IMR-90 (cell line): ENCODE data around the gene SDHAF1. TPM values are rescaled to one million over a fixed set of nuclear protein-coding genes. Genes with fewer than 3 reads are reported as not detected.

Experiments used
- ATAC-seq: fragments of 200-7000 bp; cut with Tn5 transposase; 2 replicates; pipeline ENCODE4 v1.9.1; 2020; ENCODE audit warnings: low read depth, mild to moderate bottlenecking, moderate library complexity
- BruUV-seq: library from RNA; stranded (reverse); fragments of 400-500 nt; replicated peaks from 2 replicates; lab custom pipeline; 2021; lab: Mats Ljungman, UMichigan
- CTCF ChIA-PET: fragments of 300-600 bp; formaldehyde crosslinking; extraction: SDS; loops from one replicate; lab custom pipeline; 2021; ENCODE audit warnings: antibody characterized with exemption; lab: Yijun Ruan, JAX
- POLR2A ChIA-PET: fragments of 300-600 bp; sonication (Branson Sonifier 250); formaldehyde crosslinking; loops from one replicate; lab custom pipeline; 2022; ENCODE audit warnings: antibody characterized with exemption; ENCODE audit not compliant: unreplicated experiment; lab: Charles Lee
- DNase-seq: peaks from one replicate; pipeline ENCODE4 v3.0.0; 2013
- H2AFZ ChIP-seq: replicated peaks from 2 replicates; pipeline ENCODE3; 2013; ENCODE audit warnings: low read length, mild to moderate bottlenecking; ENCODE audit not compliant: poor library complexity
- H2AK5ac ChIP-seq: 2 replicates; pipeline ENCODE4 v1.6.1; 2013; ENCODE audit warnings: low read depth, low read length, inconsistent platforms
- H2AK9ac ChIP-seq: replicated peaks from 2 replicates; pipeline ENCODE3; 2013; ENCODE audit warnings: mild to moderate bottlenecking, low read depth, low read length, moderate library complexity; ENCODE audit not compliant: poor library complexity
- H2BK120ac ChIP-seq: 2 replicates; pipeline ENCODE4 v1.6.1; 2013; ENCODE audit warnings: low read depth, low read length, inconsistent platforms
- H2BK15ac ChIP-seq: 3 replicates; pipeline ENCODE4 v1.6.1; 2013; ENCODE audit warnings: low read depth, low read length, inconsistent platforms
- H2BK20ac ChIP-seq: 2 replicates; pipeline ENCODE4 v1.6.1; 2013; ENCODE audit warnings: low read depth, mild to moderate bottlenecking, inconsistent platforms, low read length, moderate library complexity
- H2BK5ac ChIP-seq: 2 replicates; pipeline ENCODE4 v1.6.1; 2013; ENCODE audit warnings: mild to moderate bottlenecking, low read depth, low read length, inconsistent platforms; ENCODE audit not compliant: poor library complexity, severe bottlenecking
- H3K14ac ChIP-seq: replicated peaks from 2 replicates; pipeline ENCODE4 v1.6.1; 2013; ENCODE audit warnings: low read depth, low read length, inconsistent platforms
- H3K18ac ChIP-seq: 2 replicates; pipeline ENCODE4 v1.6.1; 2013; ENCODE audit warnings: low read depth, low read length, control low read depth
- H3K23ac ChIP-seq: 2 replicates; pipeline ENCODE4 v1.6.1; 2013; ENCODE audit warnings: low read depth, low read length, inconsistent platforms
- H3K27ac ChIP-seq: 2 replicates; pipeline ENCODE4 v1.5.1; 2013; ENCODE audit warnings: mild to moderate bottlenecking, control low read depth, low read length; ENCODE audit not compliant: insufficient read depth
- H3K27me3 ChIP-seq: 2 replicates; pipeline ENCODE4 v1.6.1; 2013; ENCODE audit warnings: low read length; ENCODE audit not compliant: control insufficient read depth, insufficient read depth
- H3K36me3 ChIP-seq: 2 replicates; pipeline ENCODE4 v1.6.1; 2013; ENCODE audit warnings: low read length, mixed read lengths; ENCODE audit not compliant: control insufficient read depth, insufficient read depth
- H3K4ac ChIP-seq: 2 replicates; pipeline ENCODE4 v1.6.1; 2013; ENCODE audit warnings: low read depth, low read length, inconsistent platforms
- H3K4me1 ChIP-seq: 2 replicates; pipeline ENCODE4 v1.6.1; 2013; ENCODE audit warnings: low read length, mixed read lengths; ENCODE audit not compliant: control insufficient read depth, insufficient read depth
- H3K4me2 ChIP-seq: 2 replicates; pipeline ENCODE4 v1.6.1; 2013; ENCODE audit warnings: low read depth, mild to moderate bottlenecking, control low read depth, low read length, moderate library complexity
- H3K4me3 ChIP-seq: 2 replicates; pipeline ENCODE4 v1.5.1; 2013; ENCODE audit warnings: low read depth, mild to moderate bottlenecking, control low read depth, low read length, moderate library complexity; ENCODE audit not compliant: insufficient read depth
- H3K56ac ChIP-seq: 2 replicates; pipeline ENCODE4 v1.6.1; 2013; ENCODE audit warnings: low read length, inconsistent platforms; ENCODE audit not compliant: insufficient read depth; ENCODE audit errors: extremely low read depth
- H3K79me1 ChIP-seq, 2 experiments: 2 replicates each; pipeline ENCODE4 v1.6.1; 2013; ENCODE audit warnings: low read length in 2 of 2, inconsistent platforms in 1 of 2, low read depth in 1 of 2
- H3K9ac ChIP-seq: 2 replicates; pipeline ENCODE4 v1.6.1; 2013; ENCODE audit warnings: low read depth, low read length, control low read depth
- H3K9me1 ChIP-seq: 2 replicates; pipeline ENCODE4 v1.6.1; 2013; ENCODE audit warnings: low read length, inconsistent platforms; ENCODE audit not compliant: insufficient read depth
- H3K9me3 ChIP-seq: 2 replicates; pipeline ENCODE4 v1.6.1; 2013; ENCODE audit warnings: low read length; ENCODE audit not compliant: control insufficient read depth, insufficient read depth
- H4K20me1 ChIP-seq: 2 replicates; pipeline ENCODE4 v1.6.1; 2013; ENCODE audit warnings: low read length, inconsistent platforms; ENCODE audit not compliant: insufficient read depth
- H4K5ac ChIP-seq: 2 replicates; pipeline ENCODE4 v1.6.1; 2013; ENCODE audit warnings: mild to moderate bottlenecking, low read depth, low read length, control low read depth
- H4K8ac ChIP-seq, 2 experiments: 2 replicates each; pipeline ENCODE4 v1.6.1; 2013; ENCODE audit warnings: low read depth in 2 of 2, low read length in 2 of 2, control low read depth in 1 of 2, inconsistent platforms in 1 of 2
- H4K91ac ChIP-seq: 2 replicates; pipeline ENCODE4 v1.6.1; 2013; ENCODE audit warnings: low read depth, low read length, inconsistent platforms; ENCODE audit not compliant: insufficient read depth
- ELK1 ChIP-seq: fragments of 150-350 bp; IDR thresholded peaks from 2 replicates; pipeline ENCODE4 v1.6.1; 2016; ENCODE audit warnings: low read depth, mild to moderate bottlenecking, low read length, moderate library complexity, borderline replicate concordance
- MAFK ChIP-seq: IDR thresholded peaks from 2 replicates; pipeline ENCODE4 v1.6.1; 2012; ENCODE audit warnings: low read depth, low read length, improper control_type of control experiment
- MXI1 ChIP-seq: IDR thresholded peaks from 2 replicates; pipeline ENCODE4 v1.6.1; 2012; ENCODE audit warnings: low read depth, mild to moderate bottlenecking, low read length, moderate library complexity, borderline replicate concordance
- POLR2A ChIP-seq: IDR thresholded peaks from 2 replicates; pipeline ENCODE4 v1.6.1; 2012; ENCODE audit warnings: mild to moderate bottlenecking, low read depth, low read length
- RFX5 ChIP-seq: IDR thresholded peaks from 2 replicates; pipeline ENCODE4 v1.8.0; 2012; ENCODE audit warnings: low read depth, mild to moderate bottlenecking, low read length, moderate library complexity
- SMC3 ChIP-seq: fragments of 150-350 bp; IDR thresholded peaks from 2 replicates; pipeline ENCODE4 v1.6.1; 2016; ENCODE audit warnings: low read depth, mild to moderate bottlenecking, antibody characterized with exemption, low read length, moderate library complexity
- WGBS, 2 experiments: methylation state at CpG; one replicate each; pipeline versions ENCODE4 v1.1.5 to v1.1.7; 2013; ENCODE audit warnings: missing lambda C conversion rate in 2 of 2; ENCODE audit not compliant: insufficient read length in 1 of 2; ENCODE audit errors: extremely low coverage in 2 of 2; 5-methylcytosine and 5-hydroxymethylcytosine counted together
- dilution Hi-C: fragments of 300-500 bp; cut with HindIII; formaldehyde crosslinking; loops from one replicate; pipeline ENCODE4 v1.14.3; 2018; ENCODE audit warnings: low sequenced_read_pairs; ENCODE audit not compliant: unreplicated experiment
- in situ Hi-C: fragments of 300-500 bp; cut with MboI; formaldehyde crosslinking; loops from 3 replicates; pipeline ENCODE4 v1.14.3; 2019; ENCODE audit warnings: low sequenced_read_pairs, inconsistent platforms, mixed read lengths
- intact Hi-C: fragments of 100-400 bp; cut with micrococcal nuclease; formaldehyde crosslinking; loops from 2 replicates; pipeline ENCODE4 v1.10.0; 2022
- polyA plus RNA-seq, 3 experiments: library from polyadenylated mRNA; depleted of rRNA; stranded (reverse); fragments of >200 nt; gene quantifications; 2 replicates each; pipeline ENCODE4 v1.2.3, GENCODE V29; 2012; ENCODE audit warnings: low replicate concordance in 1 of 3
- total RNA-seq: library from RNA; depleted of rRNA; stranded (reverse); fragments of >200 nt; gene quantifications from 2 replicates; pipeline ENCODE4 v1.2.3, GENCODE V29; 2012

The SDHAF1 gene
- total and polyA plus RNA-seq, 2 of the 4 experiments (the other 2 are of a cell fraction) = 4.8 to 9.9 TPM

- no peak overlapping the region for H3K4me3 ChIP-seq
- H3K27ac ChIP-seq = no peak overlapping the region
- no peak overlapping the region for H4K8ac ChIP-seq
- no peak overlapping the region for H3K56ac ChIP-seq
- H3K4me2 ChIP-seq = no peak overlapping the region
- H2BK120ac ChIP-seq = no peak overlapping the region
- H3K9me1 ChIP-seq = no peaks in the 10 kb centered on the region
- no peaks in the 10 kb centered on the region for H3K36me3 ChIP-seq
- H4K91ac ChIP-seq = no peak overlapping the region
- intact Hi-C loops = loop anchor here (1.0 kb wide), 1 partner anchor 12 kb away; no protein-coding TSS in a partner anchor
- H4K5ac ChIP-seq = no peak overlapping the region
- dilution Hi-C loops = no loop called here
- H2AFZ ChIP-seq = no peak overlapping the region
- H2AK9ac ChIP-seq = no peak overlapping the region
- no peak overlapping the region for H3K9ac ChIP-seq
- no peak overlapping the region for H3K4ac ChIP-seq
- no peaks in the 10 kb centered on the region for H3K4me1 ChIP-seq
- no peak overlapping the region for H3K18ac ChIP-seq
- H2BK15ac ChIP-seq = no peak overlapping the region
- H3K14ac ChIP-seq = no peak overlapping the region
- BruUV-seq = no TSS peak
- no peak overlapping the region for H2BK5ac ChIP-seq
- H3K79me1 ChIP-seq = no peaks in the 10 kb centered on the region
- H2BK20ac ChIP-seq = no peak overlapping the region
- no peaks in the 10 kb centered on the region for H4K20me1 ChIP-seq
- H2AK5ac ChIP-seq = no peak overlapping the region
- no peaks in the 10 kb centered on the region for H3K9me3 ChIP-seq
- H3K23ac ChIP-seq = no peak overlapping the region
- CTCF ChIA-PET = interaction anchor here (0.6 kb wide), 1 partner anchor 193 kb away, joined by 3 read pairs; no protein-coding TSS in a partner anchor
- DNase-seq (peak; percentile 56), ATAC-seq (peak; percentile 91)
- WGBS, 2 experiments = 10% methylated on average over 4 of the region's 9 CpGs; no CpG with 5 or more reads in 1 of the 2 experiments
- in situ Hi-C loops = no loop called here
- peaks cover 20% of the 10 kb centered on the region for H3K27me3 ChIP-seq
- POLR2A ChIA-PET = no interaction called here
- no peak for TF ChIP-seq SMC3
- no peak for TF ChIP-seq ELK1
- no peak for TF ChIP-seq MAFK
- peak; percentile 80 for TF ChIP-seq MXI1
- no peak for TF ChIP-seq RFX5
- no peak for TF ChIP-seq POLR2A
Measured at GRCh38 chr19:35963514-35963913, 31.5 kb upstream of the SDHAF1 start.
